Measurements from ENCODE around the gene RPS8. TPM values are rescaled to one million over a fixed set of nuclear protein-coding genes. Genes with fewer than 3 reads are reported as not detected.
"Not testable (repeated sequence)": the region's sequence is repeated elsewhere in the genome, so short reads cannot be mapped to it uniquely, and the experiment has no call there.

Gene RPS8
- total RNA-seq, 1 experiment from 2014 or later, result 2,296 TPM

- not testable (repeated sequence) for H2AFZ ChIP-seq (ENCODE audit: low read depth, low read length, poor library complexity, severe bottlenecking); H3K27ac ChIP-seq (ENCODE audit: low read depth, low read length)
Measured at GRCh38 chr1:44815926-44816325, 40.6 kb downstream of the RPS8 start.

GRCh38 chr1:44817307-44817706, 42.0 kb downstream of the RPS8 start:
- RAD21 ChIA-PET (ENCODE audit: low non-redundant PET in 1 of 2, low total read pairs in 2 of 2, uncharacterized antibody in 2 of 2, unreplicated experiment in 2 of 2), result interaction anchor here (0.6 to 0.9 kb wide), 2 partner anchors 20 to 24 kb away, joined by 3 read pairs; no protein-coding TSS in a partner anchor
- no peak for ATAC-seq
- Histone ChIP-seq H3K4me1 (ENCODE audit: control insufficient read depth in 1 of 2, insufficient read depth in 2 of 2, low read length in 2 of 2) (peaks cover 11 to 39% of the 10 kb centered on the region in 2 experiments), H4K20me1 (ENCODE audit: insufficient read depth) (no peaks in the 10 kb centered on the region), H3K9ac (ENCODE audit: low read length) (no peak overlapping the region), H3K9me2 (ENCODE audit: insufficient read depth) (no peaks in the 10 kb centered on the region), H3K36me3 (ENCODE audit: control insufficient read depth in 1 of 2, insufficient read depth in 2 of 2, low read length in 2 of 2) (no peaks in the 10 kb centered on the region), H3K79me2 (ENCODE audit: insufficient read depth, low read length) (no peaks in the 10 kb centered on the region), H3K27ac (ENCODE audit: low read depth, low read length) (no peak overlapping the region), H3K4me2 (ENCODE audit: low read length) (no peak overlapping the region), H2AFZ (ENCODE audit: low read depth, low read length, poor library complexity, severe bottlenecking) (no peak overlapping the region), H3K9me3 (ENCODE audit: control insufficient read depth in 1 of 2, insufficient read depth in 1 of 2, low read depth in 1 of 2, low read length in 2 of 2) (no peaks in the 10 kb centered on the region), H3K27me3 (ENCODE audit: insufficient read depth, low read length) (no peaks in the 10 kb centered on the region), H3K4me3 (replicated peaks in 1 of 2; ENCODE audit: low read depth in 1 of 2, low read length in 2 of 2) (no peak overlapping the region)
- intact Hi-C loops (cut with micrococcal nuclease), result no loop called here
- no TSS peak for BruUV-seq (replicated peaks)
- POLR2A ChIA-PET, result interaction anchor here (0.8 to 9.1 kb wide), 5 partner anchors 9 to 96 kb away, joined by 3 to 200 read pairs (median 86); partner anchors contain the start of genes BTBD19, DYNLT4, PLK3 and RNU5D-1
- no peak for DNase-seq (ENCODE audit: low read depth, low spot score)
- CTCF ChIA-PET, result interaction anchor here (0.9 to 1.7 kb wide), 2 partner anchors 8 to 23 kb away, joined by 4 to 7 read pairs; partner anchors contain the start of gene BTBD19
- TF ChIP-seq SRF (IDR thresholded peaks at IDR 0.05; ENCODE audit: low read depth) (no peak), EZH2phosphoT487 (IDR thresholded peaks at IDR 0.05; ENCODE audit: borderline replicate concordance) (no peak), FOSL1 (IDR thresholded peaks at IDR 0.05; ENCODE audit: low read depth) (no peak), TCF7L2 (IDR thresholded peaks at IDR 0.05; ENCODE audit: borderline replicate concordance, extremely low read depth, insufficient read depth, insufficient read length) (no peak), ZNF274 (IDR thresholded peaks at IDR 0.05; ENCODE audit: low read depth, low read length) (no peak), CBX3 (IDR thresholded peaks at IDR 0.05; ENCODE audit: low read depth) (no peak), SIN3A (IDR thresholded peaks at IDR 0.05; ENCODE audit: low read depth) (no peak)
- TF ChIP-seq, protein P1, sequence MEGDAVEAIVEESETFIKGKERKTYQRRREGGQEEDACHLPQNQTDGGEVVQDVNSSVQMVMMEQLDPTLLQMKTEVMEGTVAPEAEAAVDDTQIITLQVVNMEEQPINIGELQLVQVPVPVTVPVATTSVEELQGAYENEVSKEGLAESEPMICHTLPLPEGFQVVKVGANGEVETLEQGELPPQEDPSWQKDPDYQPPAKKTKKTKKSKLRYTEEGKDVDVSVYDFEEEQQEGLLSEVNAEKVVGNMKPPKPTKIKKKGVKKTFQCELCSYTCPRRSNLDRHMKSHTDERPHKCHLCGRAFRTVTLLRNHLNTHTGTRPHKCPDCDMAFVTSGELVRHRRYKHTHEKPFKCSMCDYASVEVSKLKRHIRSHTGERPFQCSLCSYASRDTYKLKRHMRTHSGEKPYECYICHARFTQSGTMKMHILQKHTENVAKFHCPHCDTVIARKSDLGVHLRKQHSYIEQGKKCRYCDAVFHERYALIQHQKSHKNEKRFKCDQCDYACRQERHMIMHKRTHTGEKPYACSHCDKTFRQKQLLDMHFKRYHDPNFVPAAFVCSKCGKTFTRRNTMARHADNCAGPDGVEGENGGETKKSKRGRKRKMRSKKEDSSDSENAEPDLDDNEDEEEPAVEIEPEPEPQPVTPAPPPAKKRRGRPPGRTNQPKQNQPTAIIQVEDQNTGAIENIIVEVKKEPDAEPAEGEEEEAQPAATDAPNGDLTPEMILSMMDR (IDR thresholded peaks at IDR 0.05 in 2 of 3, conservative IDR thresholded peaks at IDR 0.05 in 1 of 3; ENCODE audit: borderline replicate concordance in 1 of 3, insufficient read depth in 1 of 3, low read depth in 2 of 3, low read length in 2 of 3), result no peak

More at GRCh38 chr1:44815926-44816325, 40.6 kb downstream of the RPS8 start:
- H3K9me3 ChIP-seq (ENCODE audit: control insufficient read depth in 1 of 2, insufficient read depth in 1 of 2, low read depth in 1 of 2, low read length in 2 of 2); H3K9ac ChIP-seq (ENCODE audit: low read length); H4K20me1 ChIP-seq (ENCODE audit: insufficient read depth); ATAC-seq; BruUV-seq (replicated peaks); H3K9me2 ChIP-seq (ENCODE audit: insufficient read depth); H3K36me3 ChIP-seq (ENCODE audit: control insufficient read depth in 1 of 2, insufficient read depth in 2 of 2, low read length in 2 of 2); H3K4me3 ChIP-seq (replicated peaks in 1 of 2; ENCODE audit: low read depth in 1 of 2, low read length in 2 of 2); H3K79me2 ChIP-seq (ENCODE audit: insufficient read depth, low read length); DNase-seq (ENCODE audit: low read depth, low spot score); H3K4me2 ChIP-seq (ENCODE audit: low read length); intact Hi-C loops (cut with micrococcal nuclease); CTCF ChIA-PET; RAD21 ChIA-PET (ENCODE audit: low non-redundant PET in 1 of 2, low total read pairs in 2 of 2, uncharacterized antibody in 2 of 2, unreplicated experiment in 2 of 2); H3K27me3 ChIP-seq (ENCODE audit: insufficient read depth, low read length): not testable (repeated sequence)
- POLR2A ChIA-PET, result interaction anchor here (0.8 to 9.1 kb wide), 2 partner anchors 8 to 94 kb away, joined by 3 to 200 read pairs; partner anchors contain the start of genes BTBD19 and DYNLT4
- H3K4me1 ChIP-seq (ENCODE audit: control insufficient read depth in 1 of 2, insufficient read depth in 2 of 2, low read length in 2 of 2), result peaks cover 22 to 53% of the 10 kb centered on the region in 2 experiments

Data from HCT116 (cell line).